ENCODE measurements around the gene DHRS3.

Gene DHRS3

GRCh38 chr1:12615865-12616708 is 1.9 kb downstream of the DHRS3 start:
- no peak for DNase-seq

- no peak for DNase-seq
These were observed 2.7 kb downstream of the DHRS3 start for GRCh38 chr1:12615159-12615864.

DNA sequence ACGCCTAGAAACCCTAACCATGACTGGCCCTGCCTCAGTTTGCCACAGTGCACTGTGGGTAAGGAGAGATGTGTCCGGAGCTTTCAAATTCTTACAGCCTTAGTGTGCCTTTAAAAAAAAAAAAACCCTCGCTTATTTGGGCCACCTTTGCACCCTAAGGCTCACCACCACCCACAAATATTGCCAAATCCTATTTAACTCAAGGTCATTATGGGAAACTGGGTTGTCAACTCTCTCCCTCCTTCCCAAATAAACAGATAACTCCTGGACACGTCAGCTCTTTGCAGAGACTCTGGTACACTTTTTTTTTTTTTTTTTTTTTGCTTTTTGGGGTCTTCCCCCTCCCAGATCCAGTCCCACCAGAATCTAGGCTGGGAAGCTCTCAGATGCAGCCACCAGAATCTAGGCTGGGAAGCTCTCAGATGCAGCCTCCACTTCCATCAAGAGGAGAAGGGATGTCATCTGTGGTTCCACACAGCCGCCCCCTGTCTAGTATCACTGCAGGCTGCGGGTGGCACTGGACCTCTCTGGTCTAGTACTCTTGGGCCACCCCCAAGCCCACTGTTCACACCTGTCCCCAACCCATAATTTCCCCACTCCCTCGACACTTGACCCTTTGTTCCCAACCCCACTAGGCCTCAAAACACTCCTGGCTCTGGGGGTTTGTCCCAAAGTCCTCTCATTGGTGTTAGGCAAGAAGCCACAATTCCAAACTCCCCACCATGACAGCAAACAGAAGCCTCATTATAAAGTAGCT is 3.4 kb downstream of the DHRS3 start:
- no peak for DNase-seq

DNA sequence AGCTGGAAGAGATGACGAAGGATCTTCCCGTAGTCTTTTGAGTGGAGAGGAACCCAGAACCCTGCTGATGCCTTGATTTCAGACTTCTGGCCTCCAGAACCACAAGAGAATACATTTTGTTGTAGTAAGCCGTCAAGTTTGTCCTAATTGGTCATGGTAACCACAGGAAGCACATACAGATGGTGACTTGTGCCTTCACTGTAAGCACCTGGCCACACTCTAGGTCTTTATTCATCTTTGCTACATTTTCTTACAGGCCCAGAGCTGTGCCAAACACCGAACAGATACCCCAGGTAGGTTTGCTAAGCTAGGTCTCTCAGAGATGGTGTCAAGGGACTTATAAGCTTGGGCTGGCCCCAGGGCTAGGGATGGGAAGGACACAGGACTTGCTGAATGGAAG is 4.8 kb downstream of the DHRS3 start:
- DNase-seq = no peak

- DNase-seq = no peak
These were observed 7.1 kb downstream of the DHRS3 start for GRCh38 chr1:12610941-12611340.

DNA sequence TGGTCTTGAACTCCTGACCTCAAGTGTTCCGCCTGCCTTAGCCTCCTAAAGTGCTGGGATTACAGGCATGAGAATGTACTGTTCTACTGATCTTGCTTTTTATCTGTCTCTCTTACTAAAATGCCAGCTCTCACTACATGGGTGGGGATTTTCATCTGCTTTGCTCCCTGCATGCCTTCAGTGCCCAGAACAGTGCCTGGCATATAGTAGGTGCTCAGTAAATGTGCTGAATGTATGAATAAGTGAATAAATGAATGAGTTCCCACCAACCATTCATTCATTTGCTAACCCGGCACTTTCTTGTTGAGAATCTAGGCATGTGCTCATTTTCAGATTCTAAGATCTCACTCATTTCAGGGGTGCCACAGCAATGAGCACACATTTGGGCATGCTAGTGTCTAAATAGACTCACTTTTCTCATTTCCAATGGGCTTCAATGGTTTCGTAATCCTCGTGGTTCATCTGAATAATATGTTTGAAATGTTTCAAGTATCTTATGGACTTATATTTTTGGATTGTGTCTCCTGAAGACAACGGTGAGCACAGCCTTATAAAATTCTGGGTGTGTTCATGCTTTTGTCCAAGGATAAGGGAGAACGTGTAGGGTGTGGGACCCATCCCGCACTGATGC is 7.6 kb downstream of the DHRS3 start:
- DNase-seq = no peak

DNA sequence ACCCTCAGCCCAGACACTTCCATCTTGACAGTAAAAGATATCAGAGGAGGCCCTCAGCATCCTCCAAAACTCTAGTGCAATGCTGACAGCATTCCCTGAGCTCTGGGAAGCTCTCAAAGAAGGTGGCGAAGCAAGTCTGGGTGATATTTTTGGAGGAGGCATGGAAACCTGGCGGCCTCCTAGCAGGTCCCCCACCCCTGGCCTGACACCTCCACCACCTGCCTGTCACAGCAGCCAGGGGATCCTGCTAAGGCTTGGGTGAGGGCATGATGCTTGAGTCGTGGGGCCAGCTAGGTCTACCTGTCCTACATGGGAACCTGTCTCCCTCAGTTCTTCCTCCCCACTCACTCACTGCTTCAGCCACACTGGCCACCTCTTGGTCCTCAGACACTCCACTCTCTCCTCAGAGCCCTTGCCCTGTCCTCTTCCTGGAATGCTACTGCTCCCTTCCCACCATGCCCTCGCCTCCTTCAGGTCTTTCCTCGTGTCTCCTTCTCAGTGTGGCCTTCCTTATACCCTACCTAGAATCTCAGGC is 8.5 kb downstream of the DHRS3 start:
- no peak for DNase-seq

DNA sequence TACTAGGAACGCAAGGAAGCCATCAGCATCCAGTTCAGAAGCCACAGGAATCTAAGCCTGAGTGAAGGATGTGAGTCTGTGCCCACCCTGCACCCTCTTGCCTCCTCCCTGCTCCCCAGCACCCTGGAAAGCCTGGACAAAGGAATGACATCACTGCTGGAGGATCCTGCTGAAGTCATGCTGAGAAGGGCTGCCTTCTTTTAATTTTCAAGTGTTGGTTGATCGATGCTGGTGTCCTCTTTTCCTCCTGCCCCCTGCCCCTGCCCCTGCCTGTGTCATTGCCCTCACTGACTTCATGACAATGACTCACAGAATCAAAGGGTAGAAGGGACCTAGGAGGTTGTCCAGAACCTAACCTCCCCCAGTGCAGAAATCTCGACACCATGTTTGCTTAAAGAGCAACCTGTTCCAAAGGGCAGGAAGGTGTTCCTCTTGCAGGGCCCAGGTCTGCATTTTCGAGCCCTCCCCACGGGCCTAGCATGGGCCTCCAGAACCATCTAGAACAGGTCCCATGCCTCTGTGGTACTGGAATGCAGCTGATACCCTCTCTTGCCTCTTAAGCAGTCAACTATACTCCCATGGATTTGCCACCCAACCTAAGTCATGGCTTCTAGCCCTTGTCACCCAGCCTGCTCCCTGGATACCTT is 9.6 kb downstream of the DHRS3 start:
- no peak for DNase-seq

- no peak for DNase-seq
These were observed 10.7 kb downstream of the DHRS3 start for GRCh38 chr1:12607263-12607662.

DNA sequence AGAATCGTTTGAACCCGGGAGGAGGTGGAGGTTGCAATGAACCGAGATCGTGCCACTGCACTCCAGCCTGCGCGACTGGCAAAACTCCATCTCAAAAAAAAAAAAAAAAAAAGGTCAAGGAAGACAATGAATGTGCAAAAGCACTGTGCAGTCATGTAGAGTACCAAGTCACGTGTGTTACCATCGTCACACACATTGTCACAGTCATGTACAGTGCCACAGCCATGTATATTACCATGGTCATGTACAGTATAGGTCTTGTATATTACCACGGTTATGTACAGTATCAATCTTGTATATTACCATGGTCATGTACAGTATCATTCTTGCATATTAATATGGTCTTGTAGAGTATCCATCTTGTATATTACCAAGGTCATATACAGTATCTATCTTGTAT is 13.0 kb downstream of the DHRS3 start:
- no peak for DNase-seq

GRCh38 chr1:12604114-12604874 is 13.7 kb downstream of the DHRS3 start:
- peak; percentile 65 for DNase-seq

DNA sequence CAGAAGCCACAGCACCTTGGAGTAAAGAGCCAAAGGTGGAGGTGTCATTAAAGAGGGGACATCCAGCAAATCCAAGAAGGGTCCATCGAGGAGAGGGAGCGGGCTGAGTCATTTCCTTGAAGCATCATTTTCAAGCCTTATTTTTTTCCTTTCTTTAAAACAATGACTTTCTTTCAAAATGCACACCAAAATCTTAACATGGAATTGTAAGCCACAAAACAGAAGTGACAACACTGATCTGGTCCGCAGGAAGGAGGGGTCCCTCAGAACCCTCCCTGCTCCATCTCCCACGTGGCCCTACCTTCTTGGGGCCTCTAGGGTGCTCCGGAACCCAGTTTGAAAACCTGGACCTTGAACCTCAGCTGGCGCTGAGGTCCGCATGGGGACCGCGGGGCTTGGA is 14.8 kb downstream of the DHRS3 start:
- no peak for DNase-seq

DNA sequence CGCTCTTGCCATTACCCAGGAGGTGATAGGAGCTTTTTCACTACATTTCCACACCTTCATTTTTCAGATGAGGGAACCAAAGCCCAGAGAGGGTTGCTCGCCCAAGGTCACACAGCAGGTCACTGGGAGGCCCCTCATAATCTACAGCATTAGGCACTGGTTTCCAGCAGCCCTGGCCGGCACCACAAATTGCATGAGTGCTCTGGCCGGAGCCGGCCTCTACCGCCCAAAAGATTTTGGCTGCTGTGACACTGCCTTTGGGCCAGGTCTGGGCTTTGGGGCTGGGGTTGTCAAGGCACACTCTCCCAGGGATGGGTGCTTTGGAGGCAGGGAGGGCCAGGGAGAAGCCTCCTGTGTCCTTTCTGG is 15.4 kb downstream of the DHRS3 start:
- DNase-seq = no peak

GRCh38 chr1:12601700-12602658 is 16.0 kb downstream of the DHRS3 start:
- no peak for DNase-seq

DNA sequence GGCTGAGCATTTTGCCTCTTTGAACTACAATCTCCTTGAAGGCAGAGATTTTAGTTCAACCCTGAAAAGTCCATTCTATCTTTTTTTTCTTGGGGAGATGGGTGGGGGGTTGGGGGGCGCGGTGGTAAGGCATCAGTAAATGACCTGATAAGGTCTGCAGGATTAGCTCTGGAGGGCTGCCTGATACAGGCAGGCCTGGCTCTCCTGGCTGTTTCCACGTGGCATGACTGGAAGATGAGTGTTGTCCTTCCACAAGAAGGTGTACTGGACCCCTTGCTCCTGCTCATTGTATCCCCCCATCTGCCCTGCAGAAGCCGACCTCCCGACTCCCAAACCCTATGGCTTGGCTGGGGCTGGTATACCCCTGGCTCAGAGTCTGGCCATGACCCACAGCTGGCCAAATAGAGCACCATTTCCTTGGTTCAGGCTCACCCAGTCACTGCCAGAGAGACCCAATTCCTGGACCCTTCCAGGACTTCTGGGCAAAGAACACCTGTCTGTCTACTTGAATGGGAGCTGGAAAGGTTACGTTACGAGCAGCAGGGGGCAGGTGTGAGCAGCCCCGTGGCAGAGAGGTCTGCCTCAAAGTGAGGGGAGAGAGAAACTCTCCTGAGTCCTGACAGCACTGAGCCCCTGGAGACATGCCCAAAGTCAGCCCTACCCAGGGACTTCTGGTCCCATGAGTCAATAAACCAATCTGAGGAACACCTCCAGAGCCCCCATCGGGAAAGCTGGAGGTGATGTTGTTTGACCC is 17.0 kb downstream of the DHRS3 start:
- DNase-seq = peak; percentile 23

DNA sequence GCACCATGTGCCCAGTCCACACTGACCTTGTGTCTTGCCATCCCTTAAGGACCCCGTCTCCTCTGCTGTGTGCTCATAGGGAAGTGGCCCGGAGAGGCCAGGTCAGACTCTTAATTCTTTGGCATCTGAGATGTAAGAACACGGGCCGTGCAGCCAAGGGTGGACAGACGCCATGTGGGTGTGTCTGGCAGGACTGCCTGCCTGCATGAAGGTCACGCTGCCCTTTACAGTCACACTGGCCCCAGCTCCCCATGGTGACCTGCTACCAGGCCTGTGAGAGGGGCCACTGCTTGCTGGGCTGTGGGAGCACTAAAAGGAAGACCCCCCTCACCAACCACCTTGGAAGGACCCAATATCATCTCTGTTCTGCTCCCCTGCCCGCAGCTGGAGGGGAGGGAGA is 17.7 kb downstream of the DHRS3 start:
- DNase-seq = no peak

DNA sequence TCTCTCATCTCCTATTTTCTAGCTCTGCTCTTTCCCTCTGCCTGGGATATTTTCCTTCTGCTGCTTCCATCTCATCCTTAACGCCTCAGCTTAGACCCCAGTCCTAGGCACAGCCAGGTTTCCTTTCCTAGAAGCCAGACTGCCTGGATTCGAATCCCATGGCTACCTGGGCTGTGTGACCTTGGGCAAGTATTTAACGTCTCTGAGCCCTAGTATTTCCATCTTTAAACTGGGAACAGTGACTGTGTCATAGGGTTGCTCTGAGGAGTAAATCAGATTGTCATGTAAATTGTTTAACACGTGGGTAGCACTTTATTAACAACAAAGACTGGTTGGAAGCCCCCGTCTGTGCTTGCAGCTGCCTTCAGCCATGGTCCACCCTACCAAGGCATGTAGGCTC is 18.4 kb downstream of the DHRS3 start:
- no peak for DNase-seq

- DNase-seq = no peak
These were observed 19.0 kb downstream of the DHRS3 start for GRCh38 chr1:12598974-12599373.

GRCh38 chr1:12597792-12598191 is 20.2 kb downstream of the DHRS3 start:
- DNase-seq = no peak
